ENCODE measurements around the gene MAPK8IP1. TPM values are rescaled to one million over a fixed set of nuclear protein-coding genes. Genes with fewer than 3 reads are reported as not detected.

The MAPK8IP1 gene
- total and polyA plus RNA-seq, 10 donors, result 0.80 to 6.0 (median 3.1) TPM

DNA sequence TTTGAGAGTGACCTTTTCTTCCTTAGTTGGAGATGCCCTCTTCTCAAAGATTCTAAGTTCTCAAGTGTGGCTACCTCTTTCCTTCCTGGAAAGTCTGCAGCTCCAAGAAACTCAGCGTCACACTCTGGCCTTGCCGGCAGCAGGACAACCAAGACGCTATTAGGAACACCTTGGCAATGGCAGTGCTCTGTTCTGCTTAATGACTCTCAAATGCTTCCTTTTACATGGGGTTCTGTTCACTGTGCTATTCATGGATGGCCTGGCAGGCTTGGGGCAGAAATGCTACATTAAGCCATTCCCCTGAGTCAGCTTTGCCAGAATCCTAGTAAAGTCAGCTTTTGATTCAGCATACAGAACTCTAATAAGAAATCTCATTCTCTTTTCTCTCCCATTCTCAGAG lies 62.9 kb downstream of the MAPK8IP1 start:
- no peak for DNase-seq
- H3K4me3 ChIP-seq, result no peak overlapping the region
- intact Hi-C loops (cut with DNase I; ENCODE audit: low total_unique reads), result no loop called here
- WGBS, 5 donors, result 95 to 99% (median 97%) methylated on average over 3 of the region's 3 CpGs
- TF ChIP-seq POLR2AphosphoS5 (IDR thresholded peaks at IDR 0.05) (no peak), POLR2A (IDR thresholded peaks at IDR 0.05) (no peak)
- TF ChIP-seq, protein P1, sequence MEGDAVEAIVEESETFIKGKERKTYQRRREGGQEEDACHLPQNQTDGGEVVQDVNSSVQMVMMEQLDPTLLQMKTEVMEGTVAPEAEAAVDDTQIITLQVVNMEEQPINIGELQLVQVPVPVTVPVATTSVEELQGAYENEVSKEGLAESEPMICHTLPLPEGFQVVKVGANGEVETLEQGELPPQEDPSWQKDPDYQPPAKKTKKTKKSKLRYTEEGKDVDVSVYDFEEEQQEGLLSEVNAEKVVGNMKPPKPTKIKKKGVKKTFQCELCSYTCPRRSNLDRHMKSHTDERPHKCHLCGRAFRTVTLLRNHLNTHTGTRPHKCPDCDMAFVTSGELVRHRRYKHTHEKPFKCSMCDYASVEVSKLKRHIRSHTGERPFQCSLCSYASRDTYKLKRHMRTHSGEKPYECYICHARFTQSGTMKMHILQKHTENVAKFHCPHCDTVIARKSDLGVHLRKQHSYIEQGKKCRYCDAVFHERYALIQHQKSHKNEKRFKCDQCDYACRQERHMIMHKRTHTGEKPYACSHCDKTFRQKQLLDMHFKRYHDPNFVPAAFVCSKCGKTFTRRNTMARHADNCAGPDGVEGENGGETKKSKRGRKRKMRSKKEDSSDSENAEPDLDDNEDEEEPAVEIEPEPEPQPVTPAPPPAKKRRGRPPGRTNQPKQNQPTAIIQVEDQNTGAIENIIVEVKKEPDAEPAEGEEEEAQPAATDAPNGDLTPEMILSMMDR (IDR thresholded peaks at IDR 0.05 in 8 of 11, conservative IDR thresholded peaks at IDR 0.05 in 3 of 11), result no peak
- no peaks in the 10 kb centered on the region for H3K9me3 ChIP-seq
- H3K27ac ChIP-seq, result no peak overlapping the region
- peaks cover 0 to 100% (median 76%) of the 10 kb centered on the region in 6 donors for H3K36me3 ChIP-seq
- H3K27me3 ChIP-seq (replicated peaks in 1 of 7), result no peaks in the 10 kb centered on the region
- H3K4me1 ChIP-seq, result no peaks in the 10 kb centered on the region

DNA sequence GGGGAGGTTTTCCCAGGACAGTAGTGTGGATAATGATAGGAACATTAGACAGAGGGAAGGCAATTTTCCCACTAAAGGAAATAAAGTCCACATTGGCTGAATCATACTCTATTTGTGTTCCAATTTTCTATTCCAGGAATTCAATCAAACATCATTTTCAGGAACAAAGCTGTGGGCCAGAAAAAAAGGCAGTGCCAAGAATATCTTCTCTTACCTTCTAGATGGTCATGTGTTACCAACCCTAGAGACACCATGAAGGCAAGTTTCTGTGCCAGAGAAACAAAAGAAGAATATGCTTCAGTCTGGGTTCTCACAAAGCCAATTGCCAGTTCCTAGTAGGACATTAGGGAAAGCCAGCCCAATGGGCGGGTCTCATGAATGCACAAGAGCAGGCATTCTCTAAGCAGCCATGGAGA lies 64.5 kb downstream of the MAPK8IP1 start:
- H3K4me1 ChIP-seq, result no peaks in the 10 kb centered on the region
- no peaks in the 10 kb centered on the region for H3K27me3 ChIP-seq (replicated peaks in 1 of 7)
- no peak for DNase-seq
- intact Hi-C loops (cut with DNase I; ENCODE audit: low total_unique reads), result no loop called here
- H3K9me3 ChIP-seq, result no peaks in the 10 kb centered on the region
- peaks cover 0 to 100% (median 67%) of the 10 kb centered on the region in 6 donors for H3K36me3 ChIP-seq
- 97 to 100% (median 100%) methylated on average over 1 of the region's 1 CpG for WGBS, 5 donors
- no peak overlapping the region for H3K27ac ChIP-seq
- TF ChIP-seq POLR2AphosphoS5 (IDR thresholded peaks at IDR 0.05), result no peak
- TF ChIP-seq, protein P1 (IDR thresholded peaks at IDR 0.05 in 8 of 11, conservative IDR thresholded peaks at IDR 0.05 in 3 of 11), result no peak
- no peak overlapping the region for H3K4me3 ChIP-seq

Other genes with a start within 250 kb of the MAPK8IP1 start
- 10 to 100 TPM in 3 of 7 donors, 1 to 10 TPM in 4; 4.3 to 18.9 (median 9.0) TPM for gene CHST1, start 220.0 kb upstream of the MAPK8IP1 start, total RNA-seq
- 1 to 10 TPM; 1.1 to 4.9 (median 3.3) TPM for gene CHST1, start 220.0 kb upstream of the MAPK8IP1 start, polyA plus RNA-seq
- 10 to 100 TPM in 5 of 7 donors, 1 to 10 TPM in 2; 9.3 to 14.2 (median 12.1) TPM for gene SLC35C1, start 80.5 kb upstream of the MAPK8IP1 start, total RNA-seq
- 1 to 10 TPM; 2.8 to 7.4 (median 4.1) TPM for gene SLC35C1, start 80.5 kb upstream of the MAPK8IP1 start, polyA plus RNA-seq
- 10 to 100 TPM; 27.1 to 39.2 (median 33.1) TPM for gene CRY2, start 38.2 kb upstream of the MAPK8IP1 start, total RNA-seq
- 10 to 100 TPM in 1 of 3 donors, 1 to 10 TPM in 2; 5.6 to 10.9 (median 5.6) TPM for gene CRY2, start 38.2 kb upstream of the MAPK8IP1 start, polyA plus RNA-seq
- gene FREY1, start 21.6 kb downstream of the MAPK8IP1 start, total RNA-seq, result 1 to 10 TPM in 4 of 7 donors, under 1 TPM in 1, not detected in 2; 0.57 to 2.0 (median 1.2) TPM
- under 1 TPM; 0.13 to 0.32 (median 0.27) TPM for gene FREY1, start 21.6 kb downstream of the MAPK8IP1 start, polyA plus RNA-seq
- gene PEX16, start 32.2 kb downstream of the MAPK8IP1 start, total RNA-seq, result 10 to 100 TPM; 29.2 to 36.7 (median 33.7) TPM
- 10 to 100 TPM; 41.6 to 50.1 (median 46.1) TPM for gene PEX16, start 32.2 kb downstream of the MAPK8IP1 start, polyA plus RNA-seq
- 1 to 10 TPM; 2.5 to 8.4 (median 6.1) TPM for gene LARGE2, start 37.0 kb downstream of the MAPK8IP1 start, total RNA-seq
- 10 to 100 TPM in 2 of 3 donors, 1 to 10 TPM in 1; 4.7 to 18.8 (median 16.4) TPM for gene LARGE2, start 37.0 kb downstream of the MAPK8IP1 start, polyA plus RNA-seq
- gene PHF21A, start 235.8 kb downstream of the MAPK8IP1 start, total RNA-seq, result 100 to 1,000 TPM in 2 of 7 donors, 10 to 100 TPM in 5; 74.0 to 110 (median 85.3) TPM
- gene PHF21A, start 235.8 kb downstream of the MAPK8IP1 start, polyA plus RNA-seq, result 10 to 100 TPM in 2 of 3 donors, 1 to 10 TPM in 1; 9.2 to 22.0 (median 12.4) TPM